HUES48 (cell line): ENCODE data around the gene RBM19.

Experiments used
- H3K27ac ChIP-seq: one replicate; pipeline ENCODE4 v1.7.0; 2013; ENCODE audit warnings: low read depth, low read length, inconsistent platforms
- H3K27me3 ChIP-seq: 2 replicates; pipeline ENCODE4 v1.6.1; 2013; ENCODE audit warnings: mild to moderate bottlenecking, low read length; ENCODE audit not compliant: control insufficient read depth, insufficient read depth
- H3K36me3 ChIP-seq: 2 replicates; pipeline ENCODE4 v1.6.1; 2013; ENCODE audit warnings: low read length; ENCODE audit not compliant: control insufficient read depth, insufficient read depth
- H3K4me1 ChIP-seq: 2 replicates; pipeline ENCODE4 v1.6.1; 2013; ENCODE audit warnings: mild to moderate bottlenecking, low read length; ENCODE audit not compliant: control insufficient read depth, insufficient read depth
- H3K4me3 ChIP-seq: 2 replicates; pipeline ENCODE4 v1.5.1; 2013; ENCODE audit warnings: mild to moderate bottlenecking, low read depth, low read length
- H3K9ac ChIP-seq: 2 replicates; pipeline ENCODE4 v1.6.1; 2013; ENCODE audit warnings: mild to moderate bottlenecking, low read depth, low read length, moderate library complexity
- H3K9me3 ChIP-seq: 2 replicates; pipeline ENCODE4 v1.6.1; 2013; ENCODE audit warnings: low read length; ENCODE audit not compliant: control insufficient read depth, insufficient read depth

The RBM19 gene

DNA sequence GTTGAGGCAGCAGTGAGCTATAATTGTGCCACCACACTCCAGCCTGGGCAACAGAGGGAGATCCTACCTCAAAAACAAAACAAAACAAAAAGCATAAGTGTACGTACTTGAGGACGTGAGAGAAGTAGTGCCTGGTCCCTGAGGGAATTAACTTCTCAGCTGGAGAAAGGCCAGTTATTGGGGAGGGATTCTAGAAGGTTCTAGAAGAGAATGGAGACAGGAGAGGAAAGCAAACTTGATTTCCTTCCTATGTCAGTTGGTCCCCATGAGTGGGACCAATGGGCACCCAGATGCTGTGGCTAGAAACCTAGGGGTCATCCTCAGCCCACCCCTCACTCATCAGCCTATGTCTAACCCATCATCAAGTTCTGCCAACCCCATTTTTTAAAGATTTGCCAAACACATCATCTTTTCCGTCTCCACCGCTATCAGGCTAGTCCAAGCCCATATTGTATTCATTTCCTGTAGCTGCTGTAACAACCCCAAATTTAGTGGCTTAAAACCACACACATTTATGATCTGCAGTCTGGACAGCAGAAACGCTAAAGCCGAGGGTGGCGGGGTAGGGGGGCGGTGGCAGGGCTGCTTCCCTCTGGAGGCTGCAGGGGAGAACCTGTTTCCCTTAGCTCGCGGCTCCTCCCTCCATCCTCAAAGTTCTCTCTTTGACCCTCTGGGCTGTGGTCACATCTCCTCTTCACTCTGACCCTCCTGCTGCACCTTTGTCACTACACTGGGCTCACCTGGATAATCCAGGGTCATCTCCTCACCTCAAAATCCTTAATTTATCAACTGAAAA lies 7.2 kb upstream of the RBM19 start:
- H3K27me3 ChIP-seq = peaks cover 10% of the 10 kb centered on the region; the same call in 1 of the 2 replicates
- H3K36me3 ChIP-seq = no peaks in the 10 kb centered on the region
- H3K4me1 ChIP-seq = no peaks in the 10 kb centered on the region
- H3K9me3 ChIP-seq = no peaks in the 10 kb centered on the region
- no peak overlapping the region for H3K9ac ChIP-seq
- H3K4me3 ChIP-seq = no peak overlapping the region
- no peak overlapping the region for H3K27ac ChIP-seq

DNA sequence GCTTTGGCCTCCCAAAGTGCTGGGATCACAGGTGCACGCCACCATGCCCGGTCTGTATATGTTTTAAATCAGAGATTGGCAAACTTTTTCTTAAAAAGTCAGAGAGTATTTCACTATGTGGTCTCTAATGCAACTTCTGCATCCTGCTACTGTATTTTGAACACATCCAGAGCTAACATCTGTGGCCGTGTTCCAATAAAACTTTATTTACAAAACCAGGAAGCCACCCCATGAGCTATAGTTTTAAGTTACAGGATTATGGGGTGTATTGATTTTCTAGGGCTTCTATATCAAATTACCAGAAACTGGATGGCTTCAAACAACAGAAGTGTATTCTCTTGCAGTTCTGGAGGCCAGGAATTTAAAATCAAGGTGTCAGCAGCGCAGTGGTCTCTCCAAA lies 5.3 kb upstream of the RBM19 start:
- H3K4me3 ChIP-seq = no peak overlapping the region
- H3K27me3 ChIP-seq = peaks cover 10% of the 10 kb centered on the region; the same call in 1 of the 2 replicates
- no peaks in the 10 kb centered on the region for H3K9me3 ChIP-seq
- no peak overlapping the region for H3K27ac ChIP-seq
- no peaks in the 10 kb centered on the region for H3K36me3 ChIP-seq
- H3K9ac ChIP-seq = no peak overlapping the region
- peaks cover 3% of the 10 kb centered on the region; the same call in 1 of the 2 replicates for H3K4me1 ChIP-seq

DNA sequence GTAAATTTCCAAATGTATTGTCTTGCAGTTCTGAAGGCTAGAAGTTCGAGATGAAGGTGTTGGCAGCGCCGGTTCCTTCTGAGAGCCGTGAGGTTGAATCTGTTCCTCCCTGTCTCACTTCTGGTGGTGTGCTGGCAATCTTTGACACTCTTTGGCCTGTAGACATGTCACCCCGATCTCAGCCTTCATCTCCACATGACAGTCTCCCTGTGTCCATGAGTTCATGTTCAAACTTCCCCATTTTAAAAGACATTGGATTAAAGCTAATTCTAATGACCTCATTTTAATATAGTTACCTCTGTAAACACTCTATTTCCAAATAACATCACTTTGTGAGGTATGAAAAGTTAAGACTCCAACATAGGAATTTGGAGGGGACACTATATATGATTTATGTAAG lies 4.1 kb upstream of the RBM19 start:
- H3K4me3 ChIP-seq = no peak overlapping the region
- no peak overlapping the region for H3K9ac ChIP-seq
- H3K36me3 ChIP-seq = no peaks in the 10 kb centered on the region
- no peaks in the 10 kb centered on the region for H3K9me3 ChIP-seq
- peaks cover 3% of the 10 kb centered on the region; the same call in 1 of the 2 replicates for H3K4me1 ChIP-seq
- H3K27me3 ChIP-seq = peaks cover 10% of the 10 kb centered on the region; the same call in 1 of the 2 replicates
- H3K27ac ChIP-seq = no peak overlapping the region

DNA sequence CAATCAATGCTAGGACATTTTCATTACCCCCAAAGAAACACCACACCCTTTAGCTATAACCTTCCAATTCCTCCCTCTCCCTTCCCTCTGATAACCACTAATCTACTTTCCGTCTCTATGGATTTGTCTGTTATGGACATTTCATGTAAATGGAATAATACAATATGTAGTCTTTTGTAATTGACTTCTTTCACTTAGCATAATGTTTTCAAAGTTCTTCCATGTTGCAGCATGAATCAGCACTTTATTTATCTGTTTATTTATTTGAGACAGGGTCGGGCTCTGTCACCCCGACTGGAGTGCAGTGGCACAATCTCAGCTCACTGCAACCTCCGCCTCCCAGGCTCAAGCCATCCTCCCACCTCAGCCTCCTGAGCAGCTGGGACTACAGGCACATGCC lies 1.2 kb upstream of the RBM19 start:
- H3K9me3 ChIP-seq = no peaks in the 10 kb centered on the region
- no peak overlapping the region for H3K27ac ChIP-seq
- H3K9ac ChIP-seq = no peak overlapping the region
- H3K27me3 ChIP-seq = 0 out of 2 replicates have a peak, but pooled peaks cover 5% of the 10 kb centered on the region
- no peak overlapping the region for H3K4me3 ChIP-seq
- peaks cover 16% of the 10 kb centered on the region; the same call in 1 of the 2 replicates for H3K36me3 ChIP-seq
- H3K4me1 ChIP-seq = peaks cover 3% of the 10 kb centered on the region; the same call in 1 of the 2 replicates

DNA sequence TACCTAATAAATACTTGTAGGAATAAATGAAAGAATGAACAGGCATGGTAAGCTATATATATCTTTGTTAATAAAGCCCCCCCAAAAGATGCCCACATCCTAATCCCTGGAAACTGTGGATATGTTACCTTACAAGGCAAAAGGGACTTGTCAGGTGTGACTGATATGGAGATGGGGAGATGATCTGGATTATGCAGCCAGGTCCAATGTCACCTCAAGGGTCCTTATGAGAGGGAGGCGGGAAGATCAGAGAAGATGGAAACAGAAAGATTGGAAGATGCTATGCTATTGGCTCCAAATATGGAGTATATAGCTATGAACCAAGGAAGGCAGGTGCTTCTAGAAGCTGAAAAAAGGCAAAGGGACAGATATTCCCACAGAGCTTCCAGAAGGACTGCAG lies 3.4 kb downstream of the RBM19 start:
- Histone ChIP-seq H3K4me1 (peaks cover 3% of the 10 kb centered on the region; the same call in 1 of the 2 replicates), H3K9ac (no peak overlapping the region), H3K36me3 (peaks cover 62% of the 10 kb centered on the region), H3K27me3 (no peaks in the 10 kb centered on the region), H3K4me3 (no peak overlapping the region), H3K27ac (no peak overlapping the region), H3K9me3 (no peaks in the 10 kb centered on the region)

DNA sequence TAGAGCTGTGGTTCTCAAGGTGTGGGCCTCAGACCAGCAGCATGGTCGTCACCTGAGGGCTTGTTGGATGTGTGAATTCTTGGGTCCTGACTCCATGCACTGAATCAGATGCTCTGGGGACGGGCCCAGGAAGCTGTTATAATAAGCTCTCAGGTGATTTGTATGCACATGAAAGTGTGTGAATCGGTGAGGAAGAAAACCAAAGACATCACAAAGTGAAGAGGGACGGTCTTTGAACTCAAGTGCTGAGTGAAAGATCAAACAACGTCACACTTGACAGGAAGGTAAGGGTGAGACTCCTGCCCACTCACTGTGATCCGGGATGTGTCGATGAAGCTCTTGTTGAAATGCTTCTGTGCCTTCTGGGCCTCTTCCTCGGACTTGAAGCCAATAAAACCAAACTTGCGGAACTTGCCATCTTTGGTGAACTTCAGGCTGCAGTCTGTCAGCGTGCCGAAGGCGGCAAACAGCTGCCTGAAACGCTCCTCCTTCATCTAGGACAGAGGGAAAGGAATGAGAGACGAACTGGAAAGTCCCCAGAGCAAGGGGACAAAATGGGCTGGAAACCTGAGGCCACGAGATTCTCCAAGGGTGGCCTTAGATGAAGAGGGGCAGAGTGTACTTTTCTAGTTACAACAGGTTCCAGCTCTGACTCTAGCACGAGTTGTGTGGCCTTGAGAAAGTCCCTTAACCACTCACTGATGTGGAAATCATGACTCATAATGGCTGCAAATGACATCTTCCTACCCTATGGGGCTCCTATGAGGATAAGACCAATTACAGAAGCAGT lies 4.0 kb downstream of the RBM19 start:
- Histone ChIP-seq H3K4me1 (peaks cover 3% of the 10 kb centered on the region; the same call in 1 of the 2 replicates), H3K27ac (no peak overlapping the region), H3K4me3 (no peak overlapping the region), H3K36me3 (peaks cover 65% of the 10 kb centered on the region), H3K9ac (no peak overlapping the region), H3K9me3 (no peaks in the 10 kb centered on the region), H3K27me3 (no peaks in the 10 kb centered on the region)

DNA sequence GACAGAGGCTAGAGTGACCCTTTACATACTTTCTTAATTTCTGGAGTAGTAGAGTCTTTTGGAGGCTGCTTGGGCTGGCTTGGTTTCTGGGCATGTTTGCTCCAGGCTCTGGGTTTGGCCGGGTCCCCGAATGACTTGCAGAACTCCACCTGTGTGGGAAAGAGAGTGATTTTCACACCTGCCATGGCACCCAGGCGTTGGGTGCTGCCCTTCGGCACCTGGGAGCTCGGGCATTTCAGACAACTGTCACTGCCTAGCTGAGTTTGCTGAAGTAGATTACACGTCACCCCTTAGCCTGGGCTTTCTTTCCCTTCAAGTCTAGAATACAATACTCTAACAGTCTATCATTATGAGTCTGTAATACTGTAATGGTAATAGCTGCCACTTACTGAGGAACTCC lies 6.1 kb downstream of the RBM19 start:
- Histone ChIP-seq H3K27ac (no peak overlapping the region), H3K27me3 (no peaks in the 10 kb centered on the region), H3K4me1 (no peaks in the 10 kb centered on the region), H3K4me3 (no peak overlapping the region), H3K9me3 (no peaks in the 10 kb centered on the region), H3K36me3 (peaks cover 84% of the 10 kb centered on the region), H3K9ac (no peak overlapping the region)

DNA sequence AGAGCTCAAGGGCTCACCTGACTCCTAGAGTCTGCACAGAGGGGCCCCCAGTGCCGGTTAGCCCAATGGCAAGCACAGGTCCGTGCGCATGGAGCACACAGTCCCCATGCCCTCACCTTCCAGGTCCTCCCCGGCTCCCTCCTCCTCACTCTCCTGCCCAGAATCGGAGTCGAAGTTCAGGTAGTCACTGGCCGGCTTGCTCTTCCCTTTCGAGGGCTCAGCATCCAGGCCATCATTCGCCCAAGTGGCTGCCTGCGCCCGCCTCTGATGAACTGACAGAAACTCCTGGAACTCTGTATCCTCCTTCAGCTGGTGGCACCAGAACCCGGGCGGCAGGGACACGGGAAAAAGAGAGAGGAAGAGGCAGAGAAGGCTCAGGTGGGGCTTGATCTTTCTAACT lies 7.0 kb downstream of the RBM19 start:
- Histone ChIP-seq H3K27me3 (no peaks in the 10 kb centered on the region), H3K9me3 (no peaks in the 10 kb centered on the region), H3K9ac (no peak overlapping the region), H3K36me3 (peaks cover 94% of the 10 kb centered on the region), H3K27ac (no peak overlapping the region), H3K4me1 (no peaks in the 10 kb centered on the region), H3K4me3 (no peak overlapping the region)

DNA sequence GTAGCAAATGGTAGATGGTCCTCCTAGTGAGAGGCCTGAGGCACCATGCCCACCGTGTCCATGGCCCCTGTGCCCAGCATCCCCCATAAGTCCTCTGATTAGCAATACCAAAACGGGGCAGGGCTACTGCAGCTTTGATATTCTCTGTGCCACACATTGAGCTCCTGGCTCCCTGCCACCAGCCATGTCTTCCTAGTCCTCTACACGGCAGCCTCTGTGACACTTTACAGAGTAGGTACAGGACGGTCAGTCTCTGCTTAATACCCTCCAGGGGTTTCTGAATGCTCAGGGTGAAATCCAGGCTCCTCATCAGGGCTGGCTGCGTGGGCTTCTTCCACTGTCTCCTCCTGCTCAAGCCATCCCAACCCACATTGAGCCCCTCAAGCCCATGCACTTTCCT lies 8.0 kb downstream of the RBM19 start:
- H3K27ac ChIP-seq = no peak overlapping the region
- H3K4me3 ChIP-seq = no peak overlapping the region
- no peak overlapping the region for H3K9ac ChIP-seq
- H3K27me3 ChIP-seq = no peaks in the 10 kb centered on the region
- H3K9me3 ChIP-seq = no peaks in the 10 kb centered on the region
- peaks cover 95% of the 10 kb centered on the region for H3K36me3 ChIP-seq
- no peaks in the 10 kb centered on the region for H3K4me1 ChIP-seq

DNA sequence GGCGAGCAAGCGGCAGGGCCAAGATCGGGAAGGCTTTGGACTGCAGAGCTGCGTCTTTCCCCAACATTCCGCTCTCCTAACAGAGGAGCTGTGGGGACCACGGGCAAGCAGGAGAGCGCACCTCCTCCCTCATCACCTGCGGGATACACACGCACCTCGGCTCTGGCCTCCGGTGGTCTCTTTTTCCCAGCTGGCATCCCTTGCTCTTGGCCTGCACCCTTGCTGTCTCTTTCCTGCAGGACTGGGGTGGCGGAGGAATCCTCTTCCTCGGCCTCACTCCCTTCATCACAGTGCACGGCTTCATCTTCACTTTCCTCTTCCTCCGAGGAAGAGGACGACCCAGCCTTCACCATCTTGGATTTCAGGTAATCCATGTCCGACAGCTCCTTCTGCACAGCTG lies 8.5 kb downstream of the RBM19 start:
- no peaks in the 10 kb centered on the region for H3K4me1 ChIP-seq
- no peaks in the 10 kb centered on the region for H3K9me3 ChIP-seq
- peaks cover 95% of the 10 kb centered on the region for H3K36me3 ChIP-seq

More for the DNA sequence above, 8.5 kb downstream of the RBM19 start:
- no peak overlapping the region for H3K4me3 ChIP-seq
- H3K27me3 ChIP-seq = no peaks in the 10 kb centered on the region
- no peak overlapping the region for H3K27ac ChIP-seq
- no peak overlapping the region for H3K9ac ChIP-seq
